ENCODE measurements around the gene TNFSF13. TPM values are rescaled to one million over a fixed set of nuclear protein-coding genes. Genes with fewer than 3 reads are reported as not detected.

Gene TNFSF13
- total RNA-seq, 1 experiment from 2014 or later: 3.2 TPM

GRCh38 chr17:7572588-7573323, 14.2 kb downstream of the TNFSF13 start (continued):
- TF ChIP-seq TCF7 (CRISPR knock-in tag; IDR thresholded peaks at IDR 0.05; ENCODE audit: low read depth): no peak
- TF ChIP-seq SP1 (CRISPR knock-in tag; conservative IDR thresholded peaks at IDR 0.05): peak; percentile 97
- no peak; the same call in 1 of the 2 replicates for TF ChIP-seq MAX (CRISPR knock-in tag; IDR thresholded peaks at IDR 0.05)
- TF ChIP-seq CTCF (IDR thresholded peaks at IDR 0.05): no peak
- no peak; the same call in 1 of the 2 replicates for TF ChIP-seq ARID4B (CRISPR knock-in tag; IDR thresholded peaks at IDR 0.05; ENCODE audit: borderline replicate concordance)
- TF ChIP-seq IRF2 (CRISPR knock-in tag; IDR thresholded peaks at IDR 0.05; ENCODE audit: borderline replicate concordance, low read depth): no peak
- TF ChIP-seq ESRRA (CRISPR knock-in tag; IDR thresholded peaks at IDR 0.05; ENCODE audit: borderline replicate concordance): peak; percentile 56; the same call in 1 of the 2 replicates
- TF ChIP-seq USF1 (CRISPR knock-in tag; IDR thresholded peaks at IDR 0.05): no peak
- 0 out of 2 replicates have a peak, but pooled peaks have one; percentile 41 for TF ChIP-seq FOXJ3 (CRISPR knock-in tag; IDR thresholded peaks at IDR 0.05; ENCODE audit: borderline replicate concordance)
- TF ChIP-seq TP53 (CRISPR knock-in tag; IDR thresholded peaks at IDR 0.05): peak; percentile 45; the same call in 1 of the 2 replicates
- TF ChIP-seq RELA (CRISPR knock-in tag; IDR thresholded peaks at IDR 0.05; ENCODE audit: borderline replicate concordance): no peak
- no peak for TF ChIP-seq CDX4 (CRISPR knock-in tag; IDR thresholded peaks at IDR 0.05; ENCODE audit: borderline replicate concordance)
- TF ChIP-seq FOXK1 (CRISPR knock-in tag; IDR thresholded peaks at IDR 0.05): peak; percentile 71; the same call in 1 of the 2 replicates
- no peak for TF ChIP-seq IRF1 (CRISPR knock-in tag; IDR thresholded peaks at IDR 0.05)
- TF ChIP-seq NR3C1 (CRISPR knock-in tag; conservative IDR thresholded peaks at IDR 0.05; ENCODE audit: low read depth): no peak
- TF ChIP-seq ZNF396 (CRISPR knock-in tag; IDR thresholded peaks at IDR 0.05; ENCODE audit: borderline replicate concordance): no peak
- no peak for TF ChIP-seq OVOL2 (CRISPR knock-in tag; IDR thresholded peaks at IDR 0.05; ENCODE audit: borderline replicate concordance)
- TF ChIP-seq CBFB (CRISPR knock-in tag; IDR thresholded peaks at IDR 0.05; ENCODE audit: low read depth): no peak
- peak; percentile 96 for TF ChIP-seq EMX1 (CRISPR knock-in tag; IDR thresholded peaks at IDR 0.05)
- TF ChIP-seq NFYB (CRISPR knock-in tag; conservative IDR thresholded peaks at IDR 0.05; ENCODE audit: low read depth): peak; percentile 100
- peak; percentile 95 for TF ChIP-seq NFATC4 (CRISPR knock-in tag; IDR thresholded peaks at IDR 0.05)
- no peak for TF ChIP-seq ZNF423 (CRISPR knock-in tag; IDR thresholded peaks at IDR 0.05)
- peak; percentile 56; the same call in 1 of the 2 replicates for TF ChIP-seq JUN (CRISPR knock-in tag; IDR thresholded peaks at IDR 0.05)
- peak; percentile 51 for TF ChIP-seq E2F5 (CRISPR knock-in tag; IDR thresholded peaks at IDR 0.05)
- peak; percentile 9; the same call in 1 of the 2 replicates for TF ChIP-seq SMAD3 (CRISPR knock-in tag; IDR thresholded peaks at IDR 0.05; ENCODE audit: borderline replicate concordance)
- TF ChIP-seq CREM (CRISPR knock-in tag; IDR thresholded peaks at IDR 0.05): peak; percentile 95
- peak; percentile 66 for TF ChIP-seq ETV6 (CRISPR knock-in tag; IDR thresholded peaks at IDR 0.05)
- TF ChIP-seq ZNF138 (CRISPR knock-in tag; conservative IDR thresholded peaks at IDR 0.05): 0 out of 2 replicates have a peak, but pooled peaks have one; percentile 17
- no peak for TF ChIP-seq ATF3 (CRISPR knock-in tag; conservative IDR thresholded peaks at IDR 0.05)
- no peak; the same call in 1 of the 2 replicates for TF ChIP-seq CREB1 (CRISPR knock-in tag; IDR thresholded peaks at IDR 0.05)
- no peak for TF ChIP-seq SOX15 (CRISPR knock-in tag; IDR thresholded peaks at IDR 0.05)
